ENCODE measurements around the gene DLK1.

The DLK1 gene

GRCh38 chr14:100731846-100732765 lies 5.4 kb downstream of the DLK1 start:
- DNase-seq, result no peak
- Histone ChIP-seq H3K36me3 (peaks cover 66% of the 10 kb centered on the region), H3K27me3 (peaks cover 2% of the 10 kb centered on the region), H3K4me1 (peaks cover 29% of the 10 kb centered on the region), H3K4me3 (ENCODE audit: low read depth, low read length) (no peak overlapping the region), H3K9me3 (no peaks in the 10 kb centered on the region)
- TF ChIP-seq CTCF (IDR thresholded peaks at IDR 0.05; ENCODE audit: low read depth, low read length), result no peak

DNA sequence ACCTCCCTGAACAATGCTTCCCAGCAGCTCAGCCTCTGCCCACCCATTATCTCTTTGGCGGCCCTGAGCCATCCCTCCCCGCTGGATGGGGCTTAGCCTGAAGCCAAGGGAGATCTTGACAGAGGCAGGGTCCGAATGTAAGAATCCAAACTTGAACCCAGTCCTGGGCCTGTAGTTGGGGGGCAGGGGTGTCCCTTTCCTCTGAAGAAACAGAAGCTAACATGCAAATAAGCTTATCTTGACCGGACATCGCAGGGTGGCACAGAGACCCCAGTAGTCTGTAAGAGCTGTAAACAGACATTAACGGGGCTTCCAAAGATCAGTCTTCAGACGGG lies 6.0 kb downstream of the DLK1 start:
- no peaks in the 10 kb centered on the region for H3K27me3 ChIP-seq
- no peak for TF ChIP-seq CTCF (IDR thresholded peaks at IDR 0.05; ENCODE audit: low read depth, low read length)
- DNase-seq, result no peak
- peaks cover 29% of the 10 kb centered on the region for H3K4me1 ChIP-seq
- H3K36me3 ChIP-seq, result peaks cover 66% of the 10 kb centered on the region
- H3K9me3 ChIP-seq, result no peaks in the 10 kb centered on the region
- H3K4me3 ChIP-seq (ENCODE audit: low read depth, low read length), result no peak overlapping the region

DNA sequence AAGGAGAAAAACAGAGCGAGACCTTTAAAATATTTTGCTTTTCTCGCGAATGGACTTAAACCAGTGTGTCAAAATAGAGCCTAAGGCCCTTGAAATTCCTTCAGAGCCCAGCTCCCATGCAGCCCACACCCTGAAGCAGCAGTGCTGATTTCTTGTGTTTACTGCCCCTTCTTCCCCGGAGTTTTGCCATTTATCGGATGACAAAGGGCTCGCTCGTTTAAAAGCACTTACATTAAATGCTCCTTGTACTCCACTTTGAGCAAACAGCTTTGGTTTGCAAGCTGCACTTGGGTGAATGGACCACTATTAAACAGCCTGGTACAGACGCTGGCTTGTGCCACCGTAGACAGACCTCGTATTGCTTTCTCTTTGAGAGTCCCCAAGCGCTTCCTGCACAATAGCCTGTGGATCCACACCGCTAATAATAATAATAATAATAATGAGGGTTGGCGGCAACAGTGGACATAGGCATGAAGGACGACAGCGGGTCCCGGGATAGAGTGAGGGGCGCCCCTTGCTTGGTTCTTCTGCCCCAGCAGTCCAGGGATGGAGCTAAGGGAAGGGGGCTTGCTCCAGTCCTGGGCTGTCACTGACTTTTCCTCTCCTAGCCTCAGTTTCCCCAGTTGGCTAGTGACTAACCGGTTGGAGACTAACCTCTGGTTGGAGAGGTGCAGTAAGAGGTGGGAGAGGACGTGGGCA lies 6.6 kb downstream of the DLK1 start:
- Histone ChIP-seq H3K36me3 (peaks cover 66% of the 10 kb centered on the region), H3K9me3 (no peaks in the 10 kb centered on the region), H3K4me3 (ENCODE audit: low read depth, low read length) (no peak overlapping the region), H3K27me3 (no peaks in the 10 kb centered on the region), H3K4me1 (peaks cover 29% of the 10 kb centered on the region)
- no peak for DNase-seq
- TF ChIP-seq CTCF (IDR thresholded peaks at IDR 0.05; ENCODE audit: low read depth, low read length), result no peak

GRCh38 chr14:100734031-100734990 lies 7.6 kb downstream of the DLK1 start:
- peaks cover 30% of the 10 kb centered on the region for H3K4me1 ChIP-seq
- no peak for DNase-seq
- TF ChIP-seq CTCF (IDR thresholded peaks at IDR 0.05; ENCODE audit: low read depth, low read length), result no peak
- H3K9me3 ChIP-seq, result no peaks in the 10 kb centered on the region
- peaks cover 59% of the 10 kb centered on the region for H3K36me3 ChIP-seq
- no peaks in the 10 kb centered on the region for H3K27me3 ChIP-seq
- no peak overlapping the region for H3K4me3 ChIP-seq (ENCODE audit: low read depth, low read length)

DNA sequence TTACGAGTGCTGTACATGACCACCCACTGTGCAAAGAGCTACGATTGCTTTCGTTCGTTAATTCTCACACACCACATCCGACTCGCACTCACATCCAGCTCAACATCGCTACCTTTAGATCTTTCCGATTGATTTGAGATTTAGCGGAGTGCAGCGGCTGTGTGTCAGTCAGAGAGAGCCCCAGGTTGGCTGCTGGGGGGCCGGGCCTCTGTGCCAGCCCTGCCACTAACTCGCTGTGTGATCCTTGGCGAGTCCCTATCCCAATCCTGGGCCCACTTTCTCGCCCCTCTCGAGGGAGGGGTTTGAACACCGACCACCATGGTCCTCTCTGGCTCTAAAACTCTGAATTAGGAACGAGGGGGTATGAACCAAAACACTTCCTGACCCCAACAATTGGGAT lies 8.6 kb downstream of the DLK1 start:
- DNase-seq, result no peak
- Histone ChIP-seq H3K9me3 (no peaks in the 10 kb centered on the region), H3K4me3 (ENCODE audit: low read depth, low read length) (no peak overlapping the region), H3K27me3 (no peaks in the 10 kb centered on the region), H3K36me3 (peaks cover 50% of the 10 kb centered on the region), H3K4me1 (peaks cover 25% of the 10 kb centered on the region)
- TF ChIP-seq CTCF (IDR thresholded peaks at IDR 0.05; ENCODE audit: low read depth, low read length), result no peak

All from BE2C (cell line).